Lower leg skin (tissue), 4 donors: ENCODE data around the gene TICAM1. TPM values are rescaled to one million over a fixed set of nuclear protein-coding genes. Genes with fewer than 3 reads are reported as not detected.

ENCODE experiments used
- DNase-seq, 2 donors: peaks; one replicate each; pipeline ENCODE4 v3.0.0-alpha.2; 2019; ENCODE audit warnings: low spot score in 2 of 2
- H3K4me3 ChIP-seq: fragments of 200-600 bp; sonication (generic); 2 replicates; pipeline ENCODE4 v1.5.1; 2017; ENCODE audit warnings: mild to moderate bottlenecking, low read depth; ENCODE audit not compliant: poor library complexity, severe bottlenecking
- CTCF ChIP-seq, 3 donors: fragments of 450-650 bp; IDR thresholded peaks; one replicate each; pipeline ENCODE4 v1.5.1; 2016; ENCODE audit warnings: antibody characterized with exemption in 3 of 3, mild to moderate bottlenecking in 3 of 3, moderate library complexity in 2 of 3
- POLR2A ChIP-seq, 2 donors: fragments of 450-650 bp; IDR thresholded peaks; one replicate each; pipeline ENCODE4 v1.6.1; 2016 to 2017; ENCODE audit warnings: antibody characterized with exemption in 2 of 2, mild to moderate bottlenecking in 1 of 2, moderate library complexity in 1 of 2
- WGBS, 2 donors: methylation state at CpG; one replicate each; pipeline ENCODE4 v1.1.5; 2018; 5-methylcytosine and 5-hydroxymethylcytosine counted together
- intact Hi-C: fragments of 100-400 bp; cut with DNase I; formaldehyde crosslinking; loops from one replicate; pipeline ENCODE4 v1.15.0; 2023; ENCODE audit warnings: low total_unique reads
- microRNA-seq, 2 donors: library from miRNA; unstranded; fragments of <30 nt; microRNA quantifications; one replicate each; pipeline ENCODE4, GENCODE V29; 2016; ENCODE audit warnings: borderline replicate concordance in 2 of 2, borderline number of aligned reads in 1 of 2
- total RNA-seq, 4 donors: library from RNA; depleted of rRNA; stranded (reverse); fragments of >200 nt; gene quantifications; one replicate each; pipeline ENCODE4 v1.1.0, GENCODE V29; 2016

Gene TICAM1
- total RNA-seq, 4 donors from 2014 or later = 8.0 to 34.4 (median 15.3) TPM

- DNase-seq = no peak
- no peak overlapping the region for H3K4me3 ChIP-seq
- TF ChIP-seq CTCF (IDR thresholded peaks at IDR 0.05) (no peak), POLR2A (IDR thresholded peaks at IDR 0.05) (no peak)
- intact Hi-C loops = no loop called here
- WGBS, 2 donors = 62 to 64% methylated on average over 5 of the region's 5 CpGs
These were observed 55.8 kb downstream of the TICAM1 start for GRCh38 chr19:4775627-4776152.

GRCh38 chr19:4774136-4774535 lies 57.4 kb downstream of the TICAM1 start:
- intact Hi-C loops = no loop called here
- no peak overlapping the region for H3K4me3 ChIP-seq
- no peak for DNase-seq
- no peak for TF ChIP-seq POLR2A (IDR thresholded peaks at IDR 0.05)
- no peak for TF ChIP-seq CTCF (IDR thresholded peaks at IDR 0.05)
- 62 to 68% methylated on average over 3 of the region's 3 CpGs for WGBS, 2 donors

- no peak overlapping the region for H3K4me3 ChIP-seq
- intact Hi-C loops = no loop called here
- 54 to 62% methylated on average over 9 of the region's 9 CpGs for WGBS, 2 donors
- DNase-seq = no peak
- TF ChIP-seq POLR2A (IDR thresholded peaks at IDR 0.05) (no peak), CTCF (IDR thresholded peaks at IDR 0.05) (no peak)
These were observed 58.4 kb downstream of the TICAM1 start for GRCh38 chr19:4773047-4773640.

GRCh38 chr19:4772566-4772965 lies 58.9 kb downstream of the TICAM1 start:
- no peak overlapping the region for H3K4me3 ChIP-seq
- DNase-seq = no peak
- WGBS, 2 donors = 40 to 55% methylated on average over 2 of the region's 2 CpGs
- TF ChIP-seq POLR2A (IDR thresholded peaks at IDR 0.05) (no peak), CTCF (IDR thresholded peaks at IDR 0.05) (no peak)
- intact Hi-C loops = no loop called here

- intact Hi-C loops = no loop called here
- no peak overlapping the region for H3K4me3 ChIP-seq
- DNase-seq = peak; percentile 75 to 95
- no peak for TF ChIP-seq CTCF (IDR thresholded peaks at IDR 0.05)
- no peak for TF ChIP-seq POLR2A (IDR thresholded peaks at IDR 0.05)
- WGBS, 2 donors = 9 to 10% methylated on average over 37 of the region's 37 CpGs
These were observed 62.4 kb downstream of the TICAM1 start for GRCh38 chr19:4768934-4769777.

Small RNA genes within 50 kb of the gene (microRNA-seq; reads per million reads assigned to microRNA genes)
- gene MIR7-3 = 0 reads per million in 2 donors

Other genes with a start within 250 kb of the TICAM1 start
- gene TNFAIP8L1, start 192.2 kb downstream of the TICAM1 start, total RNA-seq = 10 to 100 TPM in 1 of 4 donors, 1 to 10 TPM in 3; 3.1 to 11.6 (median 7.0) TPM
- gene MYDGF, start 161.4 kb downstream of the TICAM1 start, total RNA-seq = 10 to 100 TPM; 25.9 to 56.0 (median 29.6) TPM
- 100 to 1,000 TPM in 1 of 4 donors, 10 to 100 TPM in 3; 76.7 to 125 (median 86.6) TPM for gene DPP9, start 107.9 kb downstream of the TICAM1 start, total RNA-seq
- gene FEM1A, start 40.0 kb downstream of the TICAM1 start, total RNA-seq = 10 to 100 TPM; 46.4 to 55.3 (median 49.9) TPM
- 10 to 100 TPM; 59.6 to 92.3 (median 68.5) TPM for gene PLIN3, start 36.0 kb upstream of the TICAM1 start, total RNA-seq
- 1 to 10 TPM in 1 of 4 donors, not detected in 3; 1.4 TPM for gene ARRDC5, start 71.2 kb upstream of the TICAM1 start, total RNA-seq
- gene UHRF1, start 77.8 kb upstream of the TICAM1 start, total RNA-seq = 1 to 10 TPM in 2 of 4 donors, under 1 TPM in 2; 0.53 to 2.4 (median 1.1) TPM
- gene KDM4B, start 137.4 kb upstream of the TICAM1 start, total RNA-seq = 10 to 100 TPM; 40.1 to 71.4 (median 51.3) TPM